Left ventricle myocardium superior (tissue), 1 donor: ENCODE data around the gene TNS1. TPM values are rescaled to one million over a fixed set of nuclear protein-coding genes. Genes with fewer than 3 reads are reported as not detected.
A peak's percentile ranks its signal among the peaks of the same experiment; 100 is the strongest.
"Not testable (repeated sequence)": the region's sequence is repeated elsewhere in the genome, so short reads cannot be mapped to it uniquely, and the experiment has no call there.

Source experiments
- ATAC-seq: fragments of 200-7000 bp; cut with Tn5 transposase; one replicate; pipeline ENCODE4 v1.9.1; 2020; ENCODE audit warnings: mild to moderate bottlenecking, moderate library complexity
- DNase-seq: peaks from one replicate; pipeline ENCODE4 v3.0.0-alpha.2; 2020
- intact Hi-C: fragments of 100-400 bp; cut with micrococcal nuclease; formaldehyde crosslinking; loops from one replicate; pipeline ENCODE4 v1.11.0; 2022
- total RNA-seq: library from RNA; stranded (reverse); fragmentation: NEBNext Ultra II Directional; extraction: Animal tissue kit (Norgen Biotek cat#: 25700); gene quantifications from one replicate; pipeline ENCODE4 v1.2.1, GENCODE V29; 2021
- donor health status: DM: no; HTN: yes; CAD: no; lungs with severe emphysema.

Gene TNS1
- total RNA-seq, 1 donor from 2014 or later: 783 TPM

GRCh38 chr2:217824223-217824622, 178.6 kb downstream of the TNS1 start:
- intact Hi-C loops: no loop called here
- no peak for DNase-seq
- no peak for ATAC-seq

GRCh38 chr2:217823626-217824025, 179.2 kb downstream of the TNS1 start:
- intact Hi-C loops: no loop called here
- DNase-seq (no peak), ATAC-seq (no peak)

- ATAC-seq: peak; percentile 1
- intact Hi-C loops: no loop called here
- no peak for DNase-seq
Observed at GRCh38 chr2:217822296-217823252, 180.2 kb downstream of the TNS1 start.

GRCh38 chr2:217821536-217822147, 181.2 kb downstream of the TNS1 start:
- intact Hi-C loops: no loop called here
- DNase-seq: no peak
- ATAC-seq: no peak

- DNase-seq: no peak
- ATAC-seq: no peak
- intact Hi-C loops: no loop called here
Observed at GRCh38 chr2:217820904-217821303, 181.9 kb downstream of the TNS1 start.

- DNase-seq (no peak), ATAC-seq (no peak)
- intact Hi-C loops: no loop called here
Observed at GRCh38 chr2:217820091-217820819, 182.5 kb downstream of the TNS1 start.

GRCh38 chr2:217818293-217818850, 184.4 kb downstream of the TNS1 start:
- DNase-seq: no peak
- ATAC-seq: no peak
- intact Hi-C loops: no loop called here

GRCh38 chr2:217817466-217818292, 185.1 kb downstream of the TNS1 start:
- ATAC-seq: no peak
- intact Hi-C loops: no loop called here
- DNase-seq: peak; percentile 37

GRCh38 chr2:217816396-217816869, 186.4 kb downstream of the TNS1 start:
- DNase-seq (peak; percentile 68), ATAC-seq (peak; percentile 58)
- intact Hi-C loops: no loop called here

- intact Hi-C loops: no loop called here
- no peak for ATAC-seq
- DNase-seq: no peak
Observed at GRCh38 chr2:217813828-217814227, 189.0 kb downstream of the TNS1 start.

GRCh38 chr2:217812170-217812569, 190.6 kb downstream of the TNS1 start:
- intact Hi-C loops: no loop called here

GRCh38 chr2:217810260-217810659, 192.5 kb downstream of the TNS1 start:
- intact Hi-C loops: no loop called here
- no peak for ATAC-seq
- no peak for DNase-seq

More at GRCh38 chr2:217812170-217812569, 190.6 kb downstream of the TNS1 start:
- DNase-seq: no peak
- peak; percentile 63 for ATAC-seq

GRCh38 chr2:217809736-217810135, 193.1 kb downstream of the TNS1 start:
- ATAC-seq: no peak
- no peak for DNase-seq
- intact Hi-C loops: no loop called here

GRCh38 chr2:217808967-217809366, 193.8 kb downstream of the TNS1 start:
- intact Hi-C loops, ATAC-seq, DNase-seq: not testable (repeated sequence)

- intact Hi-C loops: no loop called here
- DNase-seq: no peak
- ATAC-seq: no peak
Observed at GRCh38 chr2:217808326-217808725, 194.5 kb downstream of the TNS1 start.

- no peak for DNase-seq
- no peak for ATAC-seq
- intact Hi-C loops: no loop called here
Observed at GRCh38 chr2:217807753-217808152, 195.0 kb downstream of the TNS1 start.

GRCh38 chr2:217807025-217807424, 195.8 kb downstream of the TNS1 start:
- no peak for ATAC-seq
- DNase-seq: no peak
- intact Hi-C loops: no loop called here

- intact Hi-C loops: no loop called here
- no peak for DNase-seq
- ATAC-seq: no peak
Observed at GRCh38 chr2:217806482-217806765, 196.4 kb downstream of the TNS1 start.
